Thyroid gland (tissue), 4 donors: Measurements from ENCODE around the gene NCF2.

ENCODE experiments used
- CTCF ChIP-seq, 6 experiments: fragments of 200-600 bp in 3 of 6; fragments of 450-650 bp in 3 of 6; sonication (generic) in 3 of 6; IDR thresholded peaks; one replicate each; pipeline ENCODE4 v1.5.1; 2016 to 2019; ENCODE audit warnings: antibody characterized with exemption in 6 of 6, mild to moderate bottlenecking in 2 of 6, inconsistent platforms in 1 of 6, moderate library complexity in 1 of 6
- POLR2A ChIP-seq, 2 donors: fragments of 450-650 bp; IDR thresholded peaks; one replicate each; pipeline ENCODE4 v1.6.1; 2017; ENCODE audit warnings: antibody characterized with exemption in 2 of 2, mild to moderate bottlenecking in 2 of 2, moderate library complexity in 1 of 2

DNA sequence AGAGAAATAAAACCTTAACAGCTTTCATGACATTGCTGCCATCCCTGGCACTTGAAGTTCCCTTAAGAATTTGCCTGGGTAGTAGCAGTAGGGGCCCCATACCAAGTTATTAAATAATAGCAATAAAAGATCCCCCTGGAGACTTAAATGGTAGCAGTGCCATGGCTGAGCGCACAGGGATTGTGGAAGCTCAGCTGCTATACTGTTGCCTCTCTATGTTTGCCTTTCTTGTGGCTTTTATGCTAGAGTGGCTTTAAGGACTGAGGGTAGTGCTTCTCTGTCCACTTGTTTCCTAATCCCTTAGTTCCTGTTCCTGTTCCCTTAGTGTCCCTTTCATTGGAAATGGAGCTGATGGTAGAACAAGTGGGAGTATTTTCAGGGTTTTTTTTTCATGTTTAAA, 42.1 kb downstream of the NCF2 start:
- no peak for TF ChIP-seq CTCF (IDR thresholded peaks at IDR 0.05)
- no peak for TF ChIP-seq POLR2A (IDR thresholded peaks at IDR 0.05)
